ENCODE results near the gene FAM83G. TPM values are rescaled to one million over a fixed set of nuclear protein-coding genes. Genes with fewer than 3 reads are reported as not detected.
A peak's percentile ranks its signal among the peaks of the same experiment; 100 is the strongest.

Gene FAM83G
- total RNA-seq, 2 experiments from 2014 or later: 5.0 to 10.4 TPM

DNA sequence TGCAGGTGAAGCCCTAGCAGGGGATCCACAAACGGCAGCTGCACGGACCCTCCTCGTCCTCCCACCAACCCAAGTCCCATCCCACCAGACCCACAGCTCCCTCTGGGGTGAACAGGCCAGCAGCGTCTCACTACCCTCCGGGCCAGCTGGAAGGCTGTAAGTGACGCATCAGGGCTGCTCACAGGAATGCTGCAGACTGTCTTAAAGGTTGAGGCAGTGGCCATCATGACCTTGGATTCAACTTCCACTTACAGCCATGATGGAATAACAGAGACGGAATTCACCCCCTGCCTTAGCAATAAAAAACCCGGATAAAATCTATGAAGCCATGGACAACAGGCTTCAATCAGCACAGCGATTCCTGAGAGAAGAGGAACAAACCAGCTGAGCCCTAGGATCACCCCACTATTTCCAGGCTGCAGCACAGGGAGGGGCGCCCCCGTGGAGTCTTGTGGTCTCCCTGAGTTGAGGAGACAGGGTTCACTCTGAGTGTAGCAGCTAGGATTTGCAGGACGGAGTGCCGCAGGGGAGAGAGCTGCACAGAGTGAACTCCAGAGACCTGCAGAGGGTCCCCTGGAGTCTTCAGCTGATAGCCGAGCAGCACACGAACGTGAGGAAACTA lies 10.5 kb downstream of the FAM83G start:
- no peak for DNase-seq (ENCODE audit: low spot score)
- no peaks in the 10 kb centered on the region for H3K79me2 ChIP-seq (ENCODE audit: insufficient read depth, low read depth, low read length)
- peak overlapping the region; percentile 43; the same call in 1 of the 2 replicates for H3K4me2 ChIP-seq (ENCODE audit: low read length)
- no peak overlapping the region for H3K27ac ChIP-seq (ENCODE audit: low read depth, low read length, poor library complexity, severe bottlenecking)
- no peaks in the 10 kb centered on the region for H3K9me2 ChIP-seq (ENCODE audit: insufficient read depth, low read length)
- no peaks in the 10 kb centered on the region for H4K20me1 ChIP-seq (ENCODE audit: insufficient read depth, low read length)
- ChIA-PET CTCF (ENCODE audit: unreplicated experiment) (no interaction called here), POLR2A (no interaction called here)
- peaks cover 4% of the 10 kb centered on the region; the same call in 1 of the 2 replicates for H3K36me3 ChIP-seq (ENCODE audit: insufficient read depth, low read length)
- H2AFZ ChIP-seq (ENCODE audit: low read length): no peak overlapping the region
- intact Hi-C loops (cut with micrococcal nuclease; ENCODE audit: unreplicated experiment): no loop called here
- no TSS peak for BruUV-seq (replicated peaks)
- peaks cover 14% of the 10 kb centered on the region for H3K4me1 ChIP-seq (ENCODE audit: insufficient read depth, low read length, poor library complexity, severe bottlenecking)
- H3K4me3 ChIP-seq (ENCODE audit: low read depth, low read length, poor library complexity, severe bottlenecking): no peak overlapping the region
- H3K9me3 ChIP-seq (ENCODE audit: low read length): peaks cover 4% of the 10 kb centered on the region; the same call in 1 of the 2 replicates
- TF ChIP-seq, protein P1, sequence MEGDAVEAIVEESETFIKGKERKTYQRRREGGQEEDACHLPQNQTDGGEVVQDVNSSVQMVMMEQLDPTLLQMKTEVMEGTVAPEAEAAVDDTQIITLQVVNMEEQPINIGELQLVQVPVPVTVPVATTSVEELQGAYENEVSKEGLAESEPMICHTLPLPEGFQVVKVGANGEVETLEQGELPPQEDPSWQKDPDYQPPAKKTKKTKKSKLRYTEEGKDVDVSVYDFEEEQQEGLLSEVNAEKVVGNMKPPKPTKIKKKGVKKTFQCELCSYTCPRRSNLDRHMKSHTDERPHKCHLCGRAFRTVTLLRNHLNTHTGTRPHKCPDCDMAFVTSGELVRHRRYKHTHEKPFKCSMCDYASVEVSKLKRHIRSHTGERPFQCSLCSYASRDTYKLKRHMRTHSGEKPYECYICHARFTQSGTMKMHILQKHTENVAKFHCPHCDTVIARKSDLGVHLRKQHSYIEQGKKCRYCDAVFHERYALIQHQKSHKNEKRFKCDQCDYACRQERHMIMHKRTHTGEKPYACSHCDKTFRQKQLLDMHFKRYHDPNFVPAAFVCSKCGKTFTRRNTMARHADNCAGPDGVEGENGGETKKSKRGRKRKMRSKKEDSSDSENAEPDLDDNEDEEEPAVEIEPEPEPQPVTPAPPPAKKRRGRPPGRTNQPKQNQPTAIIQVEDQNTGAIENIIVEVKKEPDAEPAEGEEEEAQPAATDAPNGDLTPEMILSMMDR (conservative IDR thresholded peaks at IDR 0.05; ENCODE audit: low read length): no peak
- TF ChIP-seq EZH2phosphoT487 (IDR thresholded peaks at IDR 0.05; ENCODE audit: borderline replicate concordance, low read depth, low read length): no peak

DNA sequence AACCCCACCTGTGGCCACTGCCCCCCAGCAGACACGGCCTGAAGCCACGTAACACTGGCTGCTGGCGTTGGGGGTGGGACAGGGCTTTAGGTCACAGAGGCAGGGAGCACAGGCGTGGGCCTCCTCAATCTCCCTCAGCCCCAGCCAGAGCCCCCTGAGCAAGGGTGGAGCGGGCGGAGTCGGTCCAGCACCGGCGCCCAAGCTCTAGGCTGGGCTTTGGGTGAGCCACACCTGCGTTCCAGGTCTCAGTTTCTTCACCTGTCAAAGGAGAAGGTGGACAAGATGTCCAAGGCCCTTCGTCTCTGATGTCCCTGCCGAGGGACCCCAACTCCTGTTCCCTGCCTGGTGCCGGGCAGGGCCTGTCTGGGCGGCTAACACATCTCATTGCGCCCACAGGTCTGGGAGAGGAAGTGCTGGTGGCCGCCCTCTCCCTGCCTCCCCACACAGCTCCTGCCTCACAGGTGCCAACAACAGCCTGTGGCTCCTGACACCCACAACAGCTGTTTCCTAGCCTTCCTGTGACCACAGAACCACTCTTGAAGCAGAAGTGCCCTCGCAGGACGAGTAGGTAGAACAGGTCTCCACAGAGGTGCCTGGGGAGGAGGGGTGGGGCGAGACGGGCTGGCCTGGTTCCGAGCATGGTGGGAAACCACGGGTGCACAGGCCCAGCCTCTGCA lies 12.0 kb downstream of the FAM83G start:
- intact Hi-C loops (cut with micrococcal nuclease; ENCODE audit: unreplicated experiment): no loop called here
- DNase-seq (ENCODE audit: low spot score): peak; percentile 68
- peaks cover 14% of the 10 kb centered on the region for H3K4me1 ChIP-seq (ENCODE audit: insufficient read depth, low read length, poor library complexity, severe bottlenecking)
- peak overlapping the region; percentile 28; the same call in 1 of the 2 replicates for H2AFZ ChIP-seq (ENCODE audit: low read length)
- no peak overlapping the region for H3K27ac ChIP-seq (ENCODE audit: low read depth, low read length, poor library complexity, severe bottlenecking)
- H3K79me2 ChIP-seq (ENCODE audit: insufficient read depth, low read depth, low read length): no peaks in the 10 kb centered on the region
- H3K36me3 ChIP-seq (ENCODE audit: insufficient read depth, low read length): peaks cover 4% of the 10 kb centered on the region; the same call in 1 of the 2 replicates
- no peaks in the 10 kb centered on the region for H4K20me1 ChIP-seq (ENCODE audit: insufficient read depth, low read length)
- no peak overlapping the region for H3K4me3 ChIP-seq (ENCODE audit: low read depth, low read length, poor library complexity, severe bottlenecking)
- peaks cover 4% of the 10 kb centered on the region; the same call in 1 of the 2 replicates for H3K9me3 ChIP-seq (ENCODE audit: low read length)
- TF ChIP-seq EZH2phosphoT487 (IDR thresholded peaks at IDR 0.05; ENCODE audit: borderline replicate concordance, low read depth, low read length): no peak
- BruUV-seq (replicated peaks): no TSS peak
- ChIA-PET POLR2A (no interaction called here), CTCF (ENCODE audit: unreplicated experiment) (no interaction called here)
- no peaks in the 10 kb centered on the region for H3K9me2 ChIP-seq (ENCODE audit: insufficient read depth, low read length)
- peak overlapping the region; percentile 43 for H3K4me2 ChIP-seq (ENCODE audit: low read length)

DNA sequence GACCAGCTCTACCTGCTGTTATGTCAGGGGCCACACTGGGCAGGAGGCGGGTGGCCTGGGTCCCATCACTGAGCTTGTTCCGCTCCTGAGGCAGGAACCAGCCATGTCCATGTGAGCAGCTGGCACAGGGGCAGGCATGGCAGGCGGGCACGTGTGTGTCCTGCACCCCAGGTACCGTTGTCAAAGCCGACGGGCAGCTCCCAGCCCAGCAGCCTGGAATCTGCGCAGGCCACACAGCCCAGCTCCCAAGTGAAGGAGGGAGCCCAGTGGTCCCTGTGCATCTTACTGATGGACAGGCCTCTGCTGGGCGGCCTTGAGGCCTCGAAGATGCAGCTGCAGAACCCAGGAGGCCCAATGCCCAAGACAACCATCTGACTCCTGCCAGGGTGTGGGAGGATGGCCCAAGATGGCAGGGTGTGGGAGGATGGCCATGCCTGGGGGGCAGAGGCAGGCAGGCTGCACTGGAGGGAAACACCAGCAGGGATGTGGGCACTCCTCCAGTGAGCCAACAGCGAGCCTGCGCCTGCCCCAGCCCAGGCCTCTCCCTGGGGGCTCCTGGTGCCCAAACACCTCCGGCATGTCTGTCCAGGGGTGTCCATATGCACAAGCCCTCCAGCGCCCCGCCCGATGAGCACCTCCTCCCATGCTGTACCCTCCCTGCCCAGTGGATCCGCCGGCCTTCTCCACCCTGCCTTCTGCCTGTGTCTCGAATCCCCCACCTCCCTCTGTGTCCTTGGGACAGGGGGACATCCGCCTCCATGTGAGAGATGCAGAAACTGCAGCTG lies 12.8 kb downstream of the FAM83G start:
- TF ChIP-seq, protein P1 (conservative IDR thresholded peaks at IDR 0.05; ENCODE audit: low read length): no peak
- no peak for TF ChIP-seq EZH2phosphoT487 (IDR thresholded peaks at IDR 0.05; ENCODE audit: borderline replicate concordance, low read depth, low read length)
- H3K4me2 ChIP-seq (ENCODE audit: low read length): no peak overlapping the region
- no peaks in the 10 kb centered on the region for H4K20me1 ChIP-seq (ENCODE audit: insufficient read depth, low read length)
- POLR2A ChIA-PET: no interaction called here
- H3K9me3 ChIP-seq (ENCODE audit: low read length): peaks cover 4% of the 10 kb centered on the region; the same call in 1 of the 2 replicates
- H2AFZ ChIP-seq (ENCODE audit: low read length): no peak overlapping the region
- no peaks in the 10 kb centered on the region for H3K9me2 ChIP-seq (ENCODE audit: insufficient read depth, low read length)
- CTCF ChIA-PET (ENCODE audit: unreplicated experiment): interaction anchor here (0.8 kb wide), 1 partner anchor 31 kb away, joined by 3 read pairs; no protein-coding TSS in a partner anchor
- no TSS peak for BruUV-seq (replicated peaks)
- H3K4me3 ChIP-seq (ENCODE audit: low read depth, low read length, poor library complexity, severe bottlenecking): no peak overlapping the region
- peaks cover 2% of the 10 kb centered on the region; the same call in 1 of the 2 replicates for H3K36me3 ChIP-seq (ENCODE audit: insufficient read depth, low read length)
- H3K79me2 ChIP-seq (ENCODE audit: insufficient read depth, low read depth, low read length): no peaks in the 10 kb centered on the region
- H3K27ac ChIP-seq (ENCODE audit: low read depth, low read length, poor library complexity, severe bottlenecking): no peak overlapping the region
- peaks cover 14% of the 10 kb centered on the region for H3K4me1 ChIP-seq (ENCODE audit: insufficient read depth, low read length, poor library complexity, severe bottlenecking)
- DNase-seq (ENCODE audit: low spot score): no peak
- intact Hi-C loops (cut with micrococcal nuclease; ENCODE audit: unreplicated experiment): no loop called here
